Measurements from ENCODE around the gene DRAXIN.

Gene DRAXIN

DNA sequence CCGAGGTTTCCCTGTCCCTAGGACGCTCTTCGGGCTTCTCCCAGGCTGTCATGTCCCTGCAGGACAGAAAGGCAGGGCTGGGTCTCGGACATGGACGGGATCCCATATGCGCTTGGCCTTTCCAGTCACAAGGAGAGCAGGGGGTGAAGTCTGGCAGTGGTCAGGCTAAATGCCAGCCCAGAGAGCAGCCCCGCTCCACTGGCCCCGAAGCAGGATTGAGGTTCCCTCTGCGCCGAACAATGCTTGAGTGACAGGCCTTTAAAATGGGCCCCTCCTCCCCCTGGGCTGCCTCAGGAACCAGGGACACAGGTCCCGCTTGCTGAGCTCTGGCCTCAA is 12.7 kb downstream of the DRAXIN start:
- no peaks in the 10 kb centered on the region for H3K79me2 ChIP-seq (ENCODE audit: low read length)
- no peak overlapping the region for H3K27ac ChIP-seq (ENCODE audit: low read length)
- H3K9me3 ChIP-seq (ENCODE audit: insufficient read depth, low read length): no peaks in the 10 kb centered on the region
- no peaks in the 10 kb centered on the region for H3K4me1 ChIP-seq (ENCODE audit: low read length)
- H2AFZ ChIP-seq (ENCODE audit: low read depth, low read length): no peak overlapping the region
- H3K27me3 ChIP-seq (ENCODE audit: low read depth, low read length): no peaks in the 10 kb centered on the region
- TF ChIP-seq EZH2phosphoT487 (IDR thresholded peaks at IDR 0.05; ENCODE audit: low read depth): no peak
- TF ChIP-seq, protein P1, sequence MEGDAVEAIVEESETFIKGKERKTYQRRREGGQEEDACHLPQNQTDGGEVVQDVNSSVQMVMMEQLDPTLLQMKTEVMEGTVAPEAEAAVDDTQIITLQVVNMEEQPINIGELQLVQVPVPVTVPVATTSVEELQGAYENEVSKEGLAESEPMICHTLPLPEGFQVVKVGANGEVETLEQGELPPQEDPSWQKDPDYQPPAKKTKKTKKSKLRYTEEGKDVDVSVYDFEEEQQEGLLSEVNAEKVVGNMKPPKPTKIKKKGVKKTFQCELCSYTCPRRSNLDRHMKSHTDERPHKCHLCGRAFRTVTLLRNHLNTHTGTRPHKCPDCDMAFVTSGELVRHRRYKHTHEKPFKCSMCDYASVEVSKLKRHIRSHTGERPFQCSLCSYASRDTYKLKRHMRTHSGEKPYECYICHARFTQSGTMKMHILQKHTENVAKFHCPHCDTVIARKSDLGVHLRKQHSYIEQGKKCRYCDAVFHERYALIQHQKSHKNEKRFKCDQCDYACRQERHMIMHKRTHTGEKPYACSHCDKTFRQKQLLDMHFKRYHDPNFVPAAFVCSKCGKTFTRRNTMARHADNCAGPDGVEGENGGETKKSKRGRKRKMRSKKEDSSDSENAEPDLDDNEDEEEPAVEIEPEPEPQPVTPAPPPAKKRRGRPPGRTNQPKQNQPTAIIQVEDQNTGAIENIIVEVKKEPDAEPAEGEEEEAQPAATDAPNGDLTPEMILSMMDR (IDR thresholded peaks at IDR 0.05; ENCODE audit: low read depth, low read length): no peak
- no peak overlapping the region for H3K4me2 ChIP-seq (ENCODE audit: low read length)
- no peaks in the 10 kb centered on the region for H3K36me3 ChIP-seq (replicated peaks; ENCODE audit: low read depth, low read length)
- no peaks in the 10 kb centered on the region for H4K20me1 ChIP-seq (ENCODE audit: insufficient read depth, low read length)
- no peak overlapping the region for H3K9ac ChIP-seq (ENCODE audit: low read length)
- H3K4me3 ChIP-seq (ENCODE audit: low read length): no peak overlapping the region

DNA sequence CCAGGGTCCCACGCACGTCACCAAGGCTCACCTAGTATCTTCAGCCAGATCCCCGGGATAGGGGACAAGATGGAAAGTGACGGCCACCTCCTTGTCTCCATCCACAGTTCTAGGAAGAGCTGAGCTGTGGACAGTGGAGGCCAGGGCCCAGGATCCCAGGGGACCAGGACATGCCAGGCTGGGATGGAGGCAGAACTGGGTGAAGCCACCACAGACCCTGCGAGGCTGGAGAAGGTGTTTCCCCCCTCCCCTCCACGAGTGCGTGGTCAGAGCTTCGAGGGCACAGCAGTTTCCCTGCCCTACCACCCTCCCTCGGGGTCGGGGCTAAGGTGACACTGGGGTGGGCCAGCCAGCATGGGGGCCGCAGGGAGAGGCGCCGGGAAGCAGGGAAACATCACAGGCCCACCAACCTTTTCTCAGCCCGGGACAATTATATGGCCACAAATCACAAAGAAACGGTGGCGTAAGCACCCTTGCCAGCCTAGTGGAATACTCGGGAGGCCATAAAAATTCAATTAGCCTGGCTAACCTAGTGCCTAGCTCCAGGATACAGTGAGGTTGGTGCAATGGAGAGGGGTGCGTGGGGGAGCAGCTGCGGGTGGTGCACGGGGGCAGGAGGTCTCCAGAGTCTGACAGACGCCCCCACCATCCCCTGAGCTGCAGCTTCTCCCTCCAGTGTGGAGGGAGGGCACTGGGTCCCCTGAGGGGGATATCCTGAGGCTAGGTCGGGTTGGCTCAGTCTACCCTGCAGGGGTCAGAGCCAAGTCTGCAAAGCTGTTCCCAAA is 13.4 kb downstream of the DRAXIN start:
- no peak overlapping the region for H3K4me2 ChIP-seq (ENCODE audit: low read length)
- no peaks in the 10 kb centered on the region for H3K79me2 ChIP-seq (ENCODE audit: low read length)
- H3K27me3 ChIP-seq (ENCODE audit: low read depth, low read length): no peaks in the 10 kb centered on the region
- TF ChIP-seq, protein P1 (IDR thresholded peaks at IDR 0.05; ENCODE audit: low read depth, low read length): no peak
- TF ChIP-seq EZH2phosphoT487 (IDR thresholded peaks at IDR 0.05; ENCODE audit: low read depth): no peak
- no peak overlapping the region for H3K9ac ChIP-seq (ENCODE audit: low read length)
- H3K4me3 ChIP-seq (ENCODE audit: low read length): no peak overlapping the region
- H4K20me1 ChIP-seq (ENCODE audit: insufficient read depth, low read length): no peaks in the 10 kb centered on the region
- H3K9me3 ChIP-seq (ENCODE audit: insufficient read depth, low read length): no peaks in the 10 kb centered on the region
- H2AFZ ChIP-seq (ENCODE audit: low read depth, low read length): no peak overlapping the region
- no peaks in the 10 kb centered on the region for H3K4me1 ChIP-seq (ENCODE audit: low read length)
- H3K36me3 ChIP-seq (replicated peaks; ENCODE audit: low read depth, low read length): no peaks in the 10 kb centered on the region
- no peak overlapping the region for H3K27ac ChIP-seq (ENCODE audit: low read length)

DNA sequence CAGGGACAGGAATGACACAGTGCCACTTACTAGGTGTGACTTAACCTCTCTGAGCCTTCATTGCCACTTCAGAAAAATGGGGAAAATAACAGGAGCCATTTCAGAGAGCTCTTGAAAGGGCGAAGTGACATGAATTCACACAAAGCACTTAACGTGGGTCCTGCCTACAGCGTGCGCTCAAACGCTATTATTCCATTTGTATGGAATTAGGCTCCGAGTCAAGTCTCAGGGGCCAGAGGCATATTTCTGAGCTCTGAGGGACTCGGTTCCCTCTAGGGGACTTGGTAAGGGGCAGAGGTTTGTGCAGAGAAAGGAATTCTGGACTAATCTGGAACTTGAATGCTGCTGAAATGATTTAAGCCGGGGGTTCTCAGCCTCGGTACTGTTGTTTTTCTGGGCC is 14.1 kb downstream of the DRAXIN start:
- no peak overlapping the region for H2AFZ ChIP-seq (ENCODE audit: low read depth, low read length)
- H3K4me2 ChIP-seq (ENCODE audit: low read length): no peak overlapping the region
- no peaks in the 10 kb centered on the region for H3K9me3 ChIP-seq (ENCODE audit: insufficient read depth, low read length)
- no peaks in the 10 kb centered on the region for H3K36me3 ChIP-seq (replicated peaks; ENCODE audit: low read depth, low read length)
- H3K27me3 ChIP-seq (ENCODE audit: low read depth, low read length): no peaks in the 10 kb centered on the region
- no peak overlapping the region for H3K4me3 ChIP-seq (ENCODE audit: low read length)
- H3K9ac ChIP-seq (ENCODE audit: low read length): no peak overlapping the region
- no peaks in the 10 kb centered on the region for H4K20me1 ChIP-seq (ENCODE audit: insufficient read depth, low read length)
- H3K4me1 ChIP-seq (ENCODE audit: low read length): no peaks in the 10 kb centered on the region
- H3K79me2 ChIP-seq (ENCODE audit: low read length): no peaks in the 10 kb centered on the region
- TF ChIP-seq, protein P1 (IDR thresholded peaks at IDR 0.05; ENCODE audit: low read depth, low read length): no peak
- no peak for TF ChIP-seq EZH2phosphoT487 (IDR thresholded peaks at IDR 0.05; ENCODE audit: low read depth)
- H3K27ac ChIP-seq (ENCODE audit: low read length): no peak overlapping the region

DNA sequence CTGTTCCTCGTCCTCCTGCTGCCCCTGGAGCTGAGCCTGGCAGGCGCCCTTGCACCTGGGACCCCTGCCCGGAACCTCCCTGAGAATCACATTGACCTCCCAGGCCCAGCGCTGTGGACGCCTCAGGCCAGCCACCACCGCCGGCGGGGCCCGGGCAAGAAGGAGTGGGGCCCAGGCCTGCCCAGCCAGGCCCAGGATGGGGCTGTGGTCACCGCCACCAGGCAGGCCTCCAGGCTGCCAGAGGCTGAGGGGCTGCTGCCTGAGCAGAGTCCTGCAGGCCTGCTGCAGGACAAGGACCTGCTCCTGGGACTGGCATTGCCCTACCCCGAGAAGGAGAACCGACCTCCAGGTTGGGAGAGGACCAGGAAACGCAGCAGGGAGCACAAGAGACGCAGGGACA is 14.8 kb downstream of the DRAXIN start:
- Histone ChIP-seq H3K27me3 (ENCODE audit: low read depth, low read length) (no peaks in the 10 kb centered on the region), H3K79me2 (ENCODE audit: low read length) (no peaks in the 10 kb centered on the region), H3K9ac (ENCODE audit: low read length) (no peak overlapping the region), H3K4me3 (ENCODE audit: low read length) (no peak overlapping the region), H3K9me3 (ENCODE audit: insufficient read depth, low read length) (no peaks in the 10 kb centered on the region), H4K20me1 (ENCODE audit: insufficient read depth, low read length) (no peaks in the 10 kb centered on the region), H3K4me2 (ENCODE audit: low read length) (no peak overlapping the region), H3K4me1 (ENCODE audit: low read length) (no peaks in the 10 kb centered on the region), H3K27ac (ENCODE audit: low read length) (no peak overlapping the region), H2AFZ (ENCODE audit: low read depth, low read length) (no peak overlapping the region), H3K36me3 (replicated peaks; ENCODE audit: low read depth, low read length) (no peaks in the 10 kb centered on the region)
- no peak for TF ChIP-seq EZH2phosphoT487 (IDR thresholded peaks at IDR 0.05; ENCODE audit: low read depth)
- TF ChIP-seq, protein P1 (IDR thresholded peaks at IDR 0.05; ENCODE audit: low read depth, low read length): no peak
